ENCODE data around the gene PPFIBP1.

Gene PPFIBP1

GRCh38 chr12:27607591-27607990, 83.6 kb downstream of the PPFIBP1 start:
- H3K4me3 ChIP-seq (ENCODE audit: low read length) = no peak overlapping the region
- no peaks in the 10 kb centered on the region for H3K36me3 ChIP-seq (replicated peaks; ENCODE audit: insufficient read depth, low read length)
- H3K27me3 ChIP-seq (replicated peaks; ENCODE audit: insufficient read depth, low read length) = no peaks in the 10 kb centered on the region
- H3K4me2 ChIP-seq (ENCODE audit: low read depth, low read length) = no peak overlapping the region
- H3K27ac ChIP-seq (ENCODE audit: low read length) = no peak overlapping the region
- DNase-seq = no peak
- H4K20me1 ChIP-seq (ENCODE audit: insufficient read depth, low read length) = no peaks in the 10 kb centered on the region
- no peaks in the 10 kb centered on the region for H3K79me2 ChIP-seq (ENCODE audit: low read length)
- no peaks in the 10 kb centered on the region for H3F3A ChIP-seq (ENCODE audit: insufficient read depth, low read length)
- TF ChIP-seq EZH2phosphoT487 (IDR thresholded peaks at IDR 0.05; ENCODE audit: low read length) (no peak), EZH2 (optimal IDR thresholded peaks at IDR 0.05; ENCODE audit: low read depth, low read length) (no peak)
- TF ChIP-seq, protein P1, sequence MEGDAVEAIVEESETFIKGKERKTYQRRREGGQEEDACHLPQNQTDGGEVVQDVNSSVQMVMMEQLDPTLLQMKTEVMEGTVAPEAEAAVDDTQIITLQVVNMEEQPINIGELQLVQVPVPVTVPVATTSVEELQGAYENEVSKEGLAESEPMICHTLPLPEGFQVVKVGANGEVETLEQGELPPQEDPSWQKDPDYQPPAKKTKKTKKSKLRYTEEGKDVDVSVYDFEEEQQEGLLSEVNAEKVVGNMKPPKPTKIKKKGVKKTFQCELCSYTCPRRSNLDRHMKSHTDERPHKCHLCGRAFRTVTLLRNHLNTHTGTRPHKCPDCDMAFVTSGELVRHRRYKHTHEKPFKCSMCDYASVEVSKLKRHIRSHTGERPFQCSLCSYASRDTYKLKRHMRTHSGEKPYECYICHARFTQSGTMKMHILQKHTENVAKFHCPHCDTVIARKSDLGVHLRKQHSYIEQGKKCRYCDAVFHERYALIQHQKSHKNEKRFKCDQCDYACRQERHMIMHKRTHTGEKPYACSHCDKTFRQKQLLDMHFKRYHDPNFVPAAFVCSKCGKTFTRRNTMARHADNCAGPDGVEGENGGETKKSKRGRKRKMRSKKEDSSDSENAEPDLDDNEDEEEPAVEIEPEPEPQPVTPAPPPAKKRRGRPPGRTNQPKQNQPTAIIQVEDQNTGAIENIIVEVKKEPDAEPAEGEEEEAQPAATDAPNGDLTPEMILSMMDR (IDR thresholded peaks at IDR 0.05; ENCODE audit: low read length) = no peak
- no peak overlapping the region for H3K9ac ChIP-seq (ENCODE audit: low read length)
- H3K9me2 ChIP-seq (replicated peaks; ENCODE audit: insufficient read depth, low read length) = no peaks in the 10 kb centered on the region
- no peaks in the 10 kb centered on the region for H3K9me3 ChIP-seq (replicated peaks; ENCODE audit: insufficient read depth, low read length)
- H3K4me1 ChIP-seq (ENCODE audit: low read length) = no peaks in the 10 kb centered on the region
- no peak overlapping the region for H2AFZ ChIP-seq (ENCODE audit: low read length)

- H3F3A ChIP-seq (ENCODE audit: insufficient read depth, low read length) = no peaks in the 10 kb centered on the region
These were observed 84.9 kb downstream of the PPFIBP1 start for GRCh38 chr12:27608890-27609289.

GRCh38 chr12:27610374-27610773, 86.4 kb downstream of the PPFIBP1 start:
- H3K4me1 ChIP-seq (ENCODE audit: low read length) = no peaks in the 10 kb centered on the region
- H3K9me3 ChIP-seq (replicated peaks; ENCODE audit: insufficient read depth, low read length) = no peaks in the 10 kb centered on the region
- no peaks in the 10 kb centered on the region for H4K20me1 ChIP-seq (ENCODE audit: insufficient read depth, low read length)
- no peak for DNase-seq
- H3K27ac ChIP-seq (ENCODE audit: low read length) = no peak overlapping the region
- no peaks in the 10 kb centered on the region for H3K9me2 ChIP-seq (replicated peaks; ENCODE audit: insufficient read depth, low read length)
- H2AFZ ChIP-seq (ENCODE audit: low read length) = no peak overlapping the region
- H3K79me2 ChIP-seq (ENCODE audit: low read length) = no peaks in the 10 kb centered on the region
- TF ChIP-seq, protein P1 (IDR thresholded peaks at IDR 0.05; ENCODE audit: low read length) = no peak
- TF ChIP-seq EZH2 (optimal IDR thresholded peaks at IDR 0.05; ENCODE audit: low read depth, low read length) (no peak), EZH2phosphoT487 (IDR thresholded peaks at IDR 0.05; ENCODE audit: low read length) (no peak)
- H3K9ac ChIP-seq (ENCODE audit: low read length) = no peak overlapping the region
- H3K27me3 ChIP-seq (replicated peaks; ENCODE audit: insufficient read depth, low read length) = no peaks in the 10 kb centered on the region
- no peak overlapping the region for H3K4me2 ChIP-seq (ENCODE audit: low read depth, low read length)
- H3K36me3 ChIP-seq (replicated peaks; ENCODE audit: insufficient read depth, low read length) = no peaks in the 10 kb centered on the region
- H3F3A ChIP-seq (ENCODE audit: insufficient read depth, low read length) = no peaks in the 10 kb centered on the region
- H3K4me3 ChIP-seq (ENCODE audit: low read length) = no peak overlapping the region

More at GRCh38 chr12:27608890-27609289, 84.9 kb downstream of the PPFIBP1 start:
- no peaks in the 10 kb centered on the region for H3K9me2 ChIP-seq (replicated peaks; ENCODE audit: insufficient read depth, low read length)
- H3K4me1 ChIP-seq (ENCODE audit: low read length) = no peaks in the 10 kb centered on the region
- H3K36me3 ChIP-seq (replicated peaks; ENCODE audit: insufficient read depth, low read length) = no peaks in the 10 kb centered on the region
- TF ChIP-seq EZH2phosphoT487 (IDR thresholded peaks at IDR 0.05; ENCODE audit: low read length) = no peak
- TF ChIP-seq, protein P1 (IDR thresholded peaks at IDR 0.05; ENCODE audit: low read length) = no peak
- no peak for TF ChIP-seq EZH2 (optimal IDR thresholded peaks at IDR 0.05; ENCODE audit: low read depth, low read length)
- H4K20me1 ChIP-seq (ENCODE audit: insufficient read depth, low read length) = no peaks in the 10 kb centered on the region
- no peak overlapping the region for H3K4me2 ChIP-seq (ENCODE audit: low read depth, low read length)
- H3K4me3 ChIP-seq (ENCODE audit: low read length) = no peak overlapping the region
- H3K9me3 ChIP-seq (replicated peaks; ENCODE audit: insufficient read depth, low read length) = no peaks in the 10 kb centered on the region
- H2AFZ ChIP-seq (ENCODE audit: low read length) = no peak overlapping the region
- H3K79me2 ChIP-seq (ENCODE audit: low read length) = no peaks in the 10 kb centered on the region
- no peaks in the 10 kb centered on the region for H3K27me3 ChIP-seq (replicated peaks; ENCODE audit: insufficient read depth, low read length)
- DNase-seq = no peak
- no peak overlapping the region for H3K27ac ChIP-seq (ENCODE audit: low read length)
- no peak overlapping the region for H3K9ac ChIP-seq (ENCODE audit: low read length)

Measured in MM.1S (cell line).